HFFc6 (cell line): ENCODE results near the gene MAN2A2. TPM values are rescaled to one million over a fixed set of nuclear protein-coding genes. Genes with fewer than 3 reads are reported as not detected.

ENCODE experiments used
- DNase-seq: peaks from one replicate; pipeline ENCODE4 v3.0.0-alpha.2; 2018
- H3K27ac Mint-ChIP-seq: 2 replicates; pipeline ENCODE4 v1.8.0; 2020; ENCODE audit warnings: mild to moderate bottlenecking, mixed read lengths
- H3K27me3 Mint-ChIP-seq: 2 replicates; pipeline ENCODE4 v1.8.0; 2021; ENCODE audit warnings: mild to moderate bottlenecking, moderate library complexity, mixed read lengths; ENCODE audit not compliant: insufficient read depth
- H3K36me3 Mint-ChIP-seq: 2 replicates; pipeline ENCODE4 v1.8.0; 2021; ENCODE audit warnings: low read depth, mixed read lengths
- H3K4me1 Mint-ChIP-seq: 2 replicates; pipeline ENCODE4 v1.8.0; 2020; ENCODE audit warnings: low read depth, mixed read lengths
- H3K4me3 Mint-ChIP-seq: 2 replicates; pipeline ENCODE4 v1.8.0; 2020; ENCODE audit warnings: mild to moderate bottlenecking, moderate library complexity, mixed read lengths
- H3K9me3 Mint-ChIP-seq: 2 replicates; pipeline ENCODE4 v1.8.0; 2020; ENCODE audit warnings: mild to moderate bottlenecking, mixed read lengths
- total RNA-seq, 6 experiments: library from RNA; stranded (reverse); fragmentation: NEBNext Ultra II Directional; extraction: Animal tissue kit (Norgen Biotek cat#: 25700); gene quantifications; 2 replicates in 1 of 6; 3 replicates in 5 of 6; pipeline ENCODE4 v1.2.3, GENCODE V29; 2021
- TF ChIP-seq, protein P1 (sequence below): fragments of 200-600 bp; sonication (generic); IDR thresholded peaks from 2 replicates; pipeline ENCODE4 v1.5.0; 2021; ENCODE audit warnings: antibody characterized with exemption, mild to moderate bottlenecking

MAN2A2 gene
- total RNA-seq, 6 experiments from 2014 or later, result 15.8 to 26.9 (median 23.4) TPM

GRCh38 chr15:90864507-90864906 is 38.6 kb upstream of the MAN2A2 start:
- Mint-ChIP-seq H3K36me3 (no peaks in the 10 kb centered on the region), H3K4me3 (no peak overlapping the region), H3K9me3 (no peaks in the 10 kb centered on the region), H3K27me3 (peaks cover 7% of the 10 kb centered on the region), H3K4me1 (peaks cover 37% of the 10 kb centered on the region), H3K27ac (no peak overlapping the region)
- no peak for DNase-seq
- TF ChIP-seq, protein P1, sequence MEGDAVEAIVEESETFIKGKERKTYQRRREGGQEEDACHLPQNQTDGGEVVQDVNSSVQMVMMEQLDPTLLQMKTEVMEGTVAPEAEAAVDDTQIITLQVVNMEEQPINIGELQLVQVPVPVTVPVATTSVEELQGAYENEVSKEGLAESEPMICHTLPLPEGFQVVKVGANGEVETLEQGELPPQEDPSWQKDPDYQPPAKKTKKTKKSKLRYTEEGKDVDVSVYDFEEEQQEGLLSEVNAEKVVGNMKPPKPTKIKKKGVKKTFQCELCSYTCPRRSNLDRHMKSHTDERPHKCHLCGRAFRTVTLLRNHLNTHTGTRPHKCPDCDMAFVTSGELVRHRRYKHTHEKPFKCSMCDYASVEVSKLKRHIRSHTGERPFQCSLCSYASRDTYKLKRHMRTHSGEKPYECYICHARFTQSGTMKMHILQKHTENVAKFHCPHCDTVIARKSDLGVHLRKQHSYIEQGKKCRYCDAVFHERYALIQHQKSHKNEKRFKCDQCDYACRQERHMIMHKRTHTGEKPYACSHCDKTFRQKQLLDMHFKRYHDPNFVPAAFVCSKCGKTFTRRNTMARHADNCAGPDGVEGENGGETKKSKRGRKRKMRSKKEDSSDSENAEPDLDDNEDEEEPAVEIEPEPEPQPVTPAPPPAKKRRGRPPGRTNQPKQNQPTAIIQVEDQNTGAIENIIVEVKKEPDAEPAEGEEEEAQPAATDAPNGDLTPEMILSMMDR, result no peak

DNA sequence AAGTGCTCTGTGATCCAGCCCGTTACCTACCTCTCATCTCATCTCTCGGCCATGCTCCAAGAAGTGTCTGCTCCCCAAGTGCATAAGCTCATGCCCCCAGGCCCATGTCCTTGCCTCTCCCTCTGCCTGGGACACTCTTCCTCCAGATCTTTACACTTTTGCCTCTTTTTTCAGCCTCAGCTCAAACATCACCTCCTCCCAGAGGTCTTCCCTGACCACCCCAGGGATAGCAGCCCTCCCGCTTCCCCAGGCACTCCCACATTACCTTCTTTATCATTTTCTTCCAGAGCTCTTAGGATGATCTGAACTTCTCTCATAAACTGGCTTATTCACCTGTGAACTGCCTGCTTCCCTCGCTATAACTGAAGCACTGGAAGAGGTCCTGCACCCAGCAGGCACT is 37.4 kb upstream of the MAN2A2 start:
- H3K36me3 Mint-ChIP-seq, result no peaks in the 10 kb centered on the region
- no peak overlapping the region for H3K27ac Mint-ChIP-seq
- no peak for DNase-seq
- peaks cover 43% of the 10 kb centered on the region for H3K4me1 Mint-ChIP-seq
- no peaks in the 10 kb centered on the region for H3K9me3 Mint-ChIP-seq
- TF ChIP-seq, protein P1, result no peak
- no peak overlapping the region for H3K4me3 Mint-ChIP-seq
- peaks cover 7% of the 10 kb centered on the region for H3K27me3 Mint-ChIP-seq

- Mint-ChIP-seq H3K9me3 (no peaks in the 10 kb centered on the region), H3K27me3 (peaks cover 7% of the 10 kb centered on the region), H3K27ac (no peak overlapping the region), H3K4me3 (no peak overlapping the region), H3K4me1 (peaks cover 46% of the 10 kb centered on the region), H3K36me3 (no peaks in the 10 kb centered on the region)
- TF ChIP-seq, protein P1, result no peak
- no peak for DNase-seq
Measured at GRCh38 chr15:90866161-90866715, 36.9 kb upstream of the MAN2A2 start.

GRCh38 chr15:90866800-90867199 is 36.3 kb upstream of the MAN2A2 start:
- H3K36me3 Mint-ChIP-seq, result no peaks in the 10 kb centered on the region
- no peak overlapping the region for H3K4me3 Mint-ChIP-seq
- peaks cover 46% of the 10 kb centered on the region for H3K4me1 Mint-ChIP-seq
- H3K9me3 Mint-ChIP-seq, result no peaks in the 10 kb centered on the region
- H3K27me3 Mint-ChIP-seq, result peaks cover 7% of the 10 kb centered on the region
- TF ChIP-seq, protein P1, result no peak
- no peak for DNase-seq
- H3K27ac Mint-ChIP-seq, result no peak overlapping the region

GRCh38 chr15:90868261-90868689 is 34.8 kb upstream of the MAN2A2 start, which contains the start of gene FURIN:
Gene FURIN (plus strand): TSS chr15:90868588. CDS start chr15:90875741, 7,153 bp downstream.
- no peak within 1 kb of the TSS; the same call in 1 of the 2 replicates for H3K4me3 Mint-ChIP-seq
- no peaks in the 10 kb centered on the region for H3K36me3 Mint-ChIP-seq
- no peaks in the 10 kb centered on the region for H3K9me3 Mint-ChIP-seq
- peaks cover 8% of the 10 kb centered on the region for H3K27me3 Mint-ChIP-seq
- H3K4me1 Mint-ChIP-seq, result peaks cover 55% of the 10 kb centered on the region
- H3K27ac Mint-ChIP-seq, result peak within 1 kb of the TSS; percentile 88
- TF ChIP-seq, protein P1, result no peak
- no peak for DNase-seq
